Progenitor cell of endocrine pancreas (in vitro differentiated cells): ENCODE data around the gene ZSCAN16. TPM values are rescaled to one million over a fixed set of nuclear protein-coding genes. Genes with fewer than 3 reads are reported as not detected.

Source experiments
- DNase-seq: peaks from one replicate; pipeline ENCODE4 v3.0.0; 2021; ENCODE audit warnings: low spot score; ENCODE audit not compliant: unreplicated experiment
- H3K27ac Mint-ChIP-seq: 2 replicates; pipeline ENCODE4 v1.8.0; 2021; ENCODE audit warnings: mild to moderate bottlenecking, moderate library complexity, mixed read lengths
- H3K27me3 Mint-ChIP-seq: 2 replicates; pipeline ENCODE4 v1.8.0; 2021; ENCODE audit warnings: mixed read lengths
- H3K36me3 Mint-ChIP-seq: 2 replicates; pipeline ENCODE4 v1.8.0; 2022; ENCODE audit warnings: mixed read lengths; ENCODE audit not compliant: insufficient read depth
- H3K4me1 Mint-ChIP-seq: 2 replicates; pipeline ENCODE4 v1.8.0; 2021; ENCODE audit warnings: low read depth, mixed read lengths
- H3K4me3 Mint-ChIP-seq: 2 replicates; pipeline ENCODE4 v1.8.0; 2021; ENCODE audit warnings: low read depth, mild to moderate bottlenecking, moderate library complexity, mixed read lengths
- H3K9me3 Mint-ChIP-seq: 2 replicates; pipeline ENCODE4 v1.8.0; 2021; ENCODE audit warnings: low read depth, mixed read lengths
- total RNA-seq: library from RNA; stranded (reverse); gene quantifications from 2 replicates; pipeline ENCODE4 v1.2.1, GENCODE V29; 2021
- TF ChIP-seq, protein P1 (sequence below): fragments of 200-600 bp; sonication (generic); IDR thresholded peaks from one replicate; pipeline ENCODE4 v1.5.0; 2021; ENCODE audit warnings: antibody characterized with exemption, mild to moderate bottlenecking; ENCODE audit not compliant: unreplicated experiment

The ZSCAN16 gene
- total RNA-seq, 1 donor from 2014 or later: 19.6 TPM

DNA sequence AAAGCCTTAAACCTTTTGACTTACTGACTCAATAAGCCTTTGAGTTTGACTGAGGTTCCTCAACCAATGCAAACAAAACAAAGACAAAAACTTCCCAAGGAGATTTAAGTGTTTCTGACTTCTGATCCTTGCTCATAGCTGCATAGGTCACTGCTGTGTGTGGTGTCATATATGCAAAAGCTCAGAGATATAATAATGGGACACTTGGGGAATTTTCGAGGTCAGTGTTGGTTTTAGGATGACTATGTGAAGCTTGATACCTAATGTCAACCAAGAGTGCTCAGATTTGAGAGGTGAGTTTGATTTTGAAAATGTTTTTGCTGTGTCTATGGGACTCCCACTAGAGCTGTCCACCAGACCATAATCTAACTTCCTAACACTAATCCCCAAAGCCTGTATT lies 43.5 kb downstream of the ZSCAN16 start:
- Mint-ChIP-seq H3K27ac (no peak overlapping the region), H3K9me3 (no peaks in the 10 kb centered on the region), H3K4me3 (no peak overlapping the region), H3K27me3 (no peaks in the 10 kb centered on the region), H3K36me3 (peaks cover 4% of the 10 kb centered on the region), H3K4me1 (no peaks in the 10 kb centered on the region)
- TF ChIP-seq, protein P1, sequence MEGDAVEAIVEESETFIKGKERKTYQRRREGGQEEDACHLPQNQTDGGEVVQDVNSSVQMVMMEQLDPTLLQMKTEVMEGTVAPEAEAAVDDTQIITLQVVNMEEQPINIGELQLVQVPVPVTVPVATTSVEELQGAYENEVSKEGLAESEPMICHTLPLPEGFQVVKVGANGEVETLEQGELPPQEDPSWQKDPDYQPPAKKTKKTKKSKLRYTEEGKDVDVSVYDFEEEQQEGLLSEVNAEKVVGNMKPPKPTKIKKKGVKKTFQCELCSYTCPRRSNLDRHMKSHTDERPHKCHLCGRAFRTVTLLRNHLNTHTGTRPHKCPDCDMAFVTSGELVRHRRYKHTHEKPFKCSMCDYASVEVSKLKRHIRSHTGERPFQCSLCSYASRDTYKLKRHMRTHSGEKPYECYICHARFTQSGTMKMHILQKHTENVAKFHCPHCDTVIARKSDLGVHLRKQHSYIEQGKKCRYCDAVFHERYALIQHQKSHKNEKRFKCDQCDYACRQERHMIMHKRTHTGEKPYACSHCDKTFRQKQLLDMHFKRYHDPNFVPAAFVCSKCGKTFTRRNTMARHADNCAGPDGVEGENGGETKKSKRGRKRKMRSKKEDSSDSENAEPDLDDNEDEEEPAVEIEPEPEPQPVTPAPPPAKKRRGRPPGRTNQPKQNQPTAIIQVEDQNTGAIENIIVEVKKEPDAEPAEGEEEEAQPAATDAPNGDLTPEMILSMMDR: no peak
- DNase-seq: no peak

DNA sequence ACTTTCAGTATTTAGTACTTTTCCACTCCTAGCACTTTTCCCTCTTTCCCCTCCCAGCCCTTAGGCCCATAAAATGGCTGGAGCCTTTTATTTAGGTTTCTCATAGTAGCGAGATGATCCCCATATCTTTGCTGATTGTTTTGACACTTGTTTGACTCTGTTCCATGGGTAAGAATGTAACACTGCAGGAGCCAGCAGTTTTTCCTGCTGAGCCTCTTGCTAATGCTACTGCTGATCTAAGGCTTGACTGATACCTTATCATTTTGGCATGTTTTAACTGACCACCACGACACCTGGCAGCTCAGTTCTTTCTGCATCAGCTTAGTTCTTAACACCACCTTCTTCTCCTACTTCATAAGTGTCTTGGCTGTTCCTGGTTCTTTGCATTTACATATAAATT lies 46.9 kb downstream of the ZSCAN16 start:
- Mint-ChIP-seq H3K27ac (no peak overlapping the region), H3K27me3 (peaks cover 2% of the 10 kb centered on the region)

DNA sequence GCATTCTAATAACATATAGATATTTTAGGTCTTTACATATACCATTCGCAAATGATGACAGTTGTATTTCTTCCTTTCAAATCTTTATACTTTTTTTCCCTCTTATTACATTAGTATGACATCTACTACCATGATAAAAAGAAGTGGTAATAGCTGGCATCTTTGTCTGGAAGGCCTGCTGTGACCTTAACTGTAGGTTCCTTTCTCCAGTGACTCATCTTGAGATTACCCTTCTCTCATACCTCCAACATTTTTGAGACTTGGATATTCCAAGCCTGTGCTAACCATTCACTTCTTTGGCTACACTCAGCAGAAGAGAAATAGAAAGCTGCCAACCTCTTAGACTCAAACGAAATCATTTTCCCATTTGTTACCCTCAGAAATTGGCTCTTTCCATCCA lies 47.6 kb downstream of the ZSCAN16 start:
- Mint-ChIP-seq H3K36me3 (peaks cover 4% of the 10 kb centered on the region), H3K27ac (no peak overlapping the region), H3K27me3 (peaks cover 2% of the 10 kb centered on the region), H3K4me1 (no peaks in the 10 kb centered on the region), H3K4me3 (no peak overlapping the region), H3K9me3 (peaks cover 16% of the 10 kb centered on the region)
- DNase-seq: no peak
- TF ChIP-seq, protein P1: no peak

More for the DNA sequence above, 46.9 kb downstream of the ZSCAN16 start:
- H3K4me3 Mint-ChIP-seq: no peak overlapping the region
- TF ChIP-seq, protein P1: no peak
- H3K4me1 Mint-ChIP-seq: no peaks in the 10 kb centered on the region
- H3K36me3 Mint-ChIP-seq: peaks cover 4% of the 10 kb centered on the region
- DNase-seq: no peak
- peaks cover 11% of the 10 kb centered on the region for H3K9me3 Mint-ChIP-seq

DNA sequence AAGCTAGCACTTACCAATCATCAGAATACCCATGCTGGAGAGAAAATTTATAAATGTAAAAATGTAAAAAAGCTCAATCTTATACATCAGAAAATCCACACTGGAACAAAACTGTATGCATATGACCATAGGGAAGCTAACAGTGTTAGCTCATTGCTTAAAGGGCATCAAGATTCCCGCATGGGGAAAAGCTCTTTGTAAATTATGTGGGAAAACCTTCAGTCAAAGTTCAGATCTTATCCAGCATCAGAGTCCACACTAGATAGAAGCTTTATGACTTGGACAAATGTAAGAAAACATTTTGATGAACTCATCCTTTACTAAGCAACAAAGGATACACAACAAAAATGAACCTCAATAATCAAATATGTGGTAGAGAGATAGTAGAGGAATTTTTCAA lies 52.0 kb downstream of the ZSCAN16 start:
- Mint-ChIP-seq H3K4me3 (no peak overlapping the region), H3K9me3 (peaks cover 26% of the 10 kb centered on the region), H3K27ac (no peak overlapping the region), H3K36me3 (peaks cover 2% of the 10 kb centered on the region), H3K4me1 (no peaks in the 10 kb centered on the region), H3K27me3 (peaks cover 2% of the 10 kb centered on the region)
- no peak for DNase-seq
- TF ChIP-seq, protein P1: no peak

Other genes with a start within 250 kb of the ZSCAN16 start
- gene OR2B2, start 212.2 kb upstream of the ZSCAN16 start, total RNA-seq: not detected in 2 replicates
- gene OR2B6, start 167.4 kb upstream of the ZSCAN16 start, total RNA-seq: not detected in 2 replicates
- gene ZNF165, start 44.0 kb upstream of the ZSCAN16 start, total RNA-seq: 9.7 TPM in 2 replicates
- 45.2 and 47.6 TPM in 2 replicates for gene ZKSCAN8, start 17.3 kb downstream of the ZSCAN16 start, total RNA-seq
- 38.5 and 40.1 TPM in 2 replicates for gene ZSCAN9, start 100.7 kb downstream of the ZSCAN16 start, total RNA-seq
- 9.0 and 9.2 TPM in 2 replicates for gene ZKSCAN4, start 127.7 kb downstream of the ZSCAN16 start, total RNA-seq
- gene NKAPL, start 134.7 kb downstream of the ZSCAN16 start, total RNA-seq: 0.24 TPM in 1 of 2 replicates, not detected in the other
- 25.9 and 27.5 TPM in 2 replicates for gene ZSCAN26, start 142.5 kb downstream of the ZSCAN16 start, total RNA-seq
- gene PGBD1, start 157.0 kb downstream of the ZSCAN16 start, total RNA-seq: 11.4 and 11.7 TPM in 2 replicates
- 4.7 and 6.1 TPM in 2 replicates for gene ZSCAN31, start 211.5 kb downstream of the ZSCAN16 start, total RNA-seq
- gene ZKSCAN3, start 225.3 kb downstream of the ZSCAN16 start, total RNA-seq: 17.9 and 19.7 TPM in 2 replicates